Measurements from ENCODE around the gene LSM4. TPM values are rescaled to one million over a fixed set of nuclear protein-coding genes. Genes with fewer than 3 reads are reported as not detected.
A peak's percentile ranks its signal among the peaks of the same experiment; 100 is the strongest.

Gene LSM4
- total and polyA plus RNA-seq, 2 of the 13 experiments (the other 11 are each of a cell fraction or from before 2014, with no cell fraction given), result 65.8 to 166 TPM

- TF ChIP-seq ZNF138 (CRISPR knock-in tag; IDR thresholded peaks at IDR 0.05; ENCODE audit: low read depth) (no peak), CREB3 (CRISPR knock-in tag; IDR thresholded peaks at IDR 0.05) (peak; percentile 74; the same call in 1 of the 2 replicates), DRAP1 (CRISPR knock-in tag; IDR thresholded peaks at IDR 0.05) (peak; percentile 46; the same call in 1 of the 2 replicates), TRIM22 (IDR thresholded peaks at IDR 0.05) (no peak), ZNF460 (CRISPR knock-in tag; IDR thresholded peaks at IDR 0.05; ENCODE audit: borderline replicate concordance) (no peak), ZNF225 (CRISPR knock-in tag; IDR thresholded peaks at IDR 0.05) (no peak), ZNF770 (CRISPR knock-in tag; IDR thresholded peaks at IDR 0.05) (no peak), ZBTB26 (CRISPR knock-in tag; IDR thresholded peaks at IDR 0.05; ENCODE audit: borderline replicate concordance) (no peak), KLF11 (CRISPR knock-in tag; IDR thresholded peaks at IDR 0.05) (peak; percentile 54; the same call in 1 of the 2 replicates), ZNF761 (CRISPR knock-in tag; conservative IDR thresholded peaks at IDR 0.05) (no peak; the same call in 1 of the 2 replicates), CBX5 (CRISPR knock-in tag; IDR thresholded peaks at IDR 0.05; ENCODE audit: borderline replicate concordance) (0 out of 2 replicates have a peak, but pooled peaks have one; percentile 36), NR1H2 (CRISPR knock-in tag; IDR thresholded peaks at IDR 0.05; ENCODE audit: borderline replicate concordance, low read depth) (no peak), ZFX (CRISPR knock-in tag; IDR thresholded peaks at IDR 0.05; ENCODE audit: low read depth) (no peak), ZNF274 (CRISPR knock-in tag; IDR thresholded peaks at IDR 0.05) (peak; percentile 81; the same call in 1 of the 2 replicates), MED8 (CRISPR knock-in tag; IDR thresholded peaks at IDR 0.05; ENCODE audit: insufficient replicate concordance) (no peak), ZNF276 (CRISPR knock-in tag; IDR thresholded peaks at IDR 0.05; ENCODE audit: low read depth) (no peak), ZBTB2 (CRISPR knock-in tag; IDR thresholded peaks at IDR 0.05; ENCODE audit: low read depth) (no peak), NBN (conservative IDR thresholded peaks at IDR 0.05) (no peak), MYC (CRISPR knock-in tag; IDR thresholded peaks at IDR 0.05; ENCODE audit: borderline replicate concordance) (peak; percentile 73; the same call in 1 of the 2 replicates)
These were observed 42.4 kb downstream of the LSM4 start (continued) for GRCh38 chr19:18280247-18281081.
